Fibroblast of pulmonary artery (primary cell): ENCODE data around the gene RHCE.
"Not testable (repeated sequence)": the region's sequence is repeated elsewhere in the genome, so short reads cannot be mapped to it uniquely, and the experiment has no call there.

Experiments
- DNase-seq: peaks from one replicate; pipeline ENCODE4 v3.0.0-alpha.2; 2010; ENCODE audit warnings: low read depth
- H3K4me3 ChIP-seq: replicated peaks from 2 replicates; pipeline ENCODE4 v1.5.1; 2011; ENCODE audit warnings: low read depth, mild to moderate bottlenecking, control low read depth, low read length, moderate library complexity
- TF ChIP-seq, protein P1 (sequence below): IDR thresholded peaks from 2 replicates; pipeline ENCODE4 v1.5.1; 2011; ENCODE audit warnings: mild to moderate bottlenecking, control low read depth, low read length, inconsistent platforms; ENCODE audit errors: missing control alignments

RHCE gene

DNA sequence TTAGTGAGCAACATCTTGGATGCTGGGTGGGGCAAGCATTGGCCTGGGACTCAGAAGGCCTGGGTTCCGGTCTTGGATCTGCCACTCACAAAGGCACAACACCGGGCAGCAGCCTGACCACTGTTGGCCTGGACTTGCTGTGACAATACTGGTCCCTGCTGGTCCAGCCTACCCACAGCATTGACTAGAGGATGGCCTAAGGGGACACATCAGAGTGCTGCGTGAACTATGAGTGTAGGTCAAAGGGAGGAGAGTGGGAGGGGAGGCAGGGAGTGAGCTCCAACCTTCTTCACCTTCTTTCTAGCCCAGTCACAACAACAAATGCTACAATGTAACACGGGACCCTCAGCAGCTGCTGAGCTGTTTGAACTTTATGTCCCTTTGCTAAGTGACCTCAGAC lies 51.4 kb downstream of the RHCE start:
- no peak for DNase-seq
- H3K4me3 ChIP-seq: no peak overlapping the region

DNA sequence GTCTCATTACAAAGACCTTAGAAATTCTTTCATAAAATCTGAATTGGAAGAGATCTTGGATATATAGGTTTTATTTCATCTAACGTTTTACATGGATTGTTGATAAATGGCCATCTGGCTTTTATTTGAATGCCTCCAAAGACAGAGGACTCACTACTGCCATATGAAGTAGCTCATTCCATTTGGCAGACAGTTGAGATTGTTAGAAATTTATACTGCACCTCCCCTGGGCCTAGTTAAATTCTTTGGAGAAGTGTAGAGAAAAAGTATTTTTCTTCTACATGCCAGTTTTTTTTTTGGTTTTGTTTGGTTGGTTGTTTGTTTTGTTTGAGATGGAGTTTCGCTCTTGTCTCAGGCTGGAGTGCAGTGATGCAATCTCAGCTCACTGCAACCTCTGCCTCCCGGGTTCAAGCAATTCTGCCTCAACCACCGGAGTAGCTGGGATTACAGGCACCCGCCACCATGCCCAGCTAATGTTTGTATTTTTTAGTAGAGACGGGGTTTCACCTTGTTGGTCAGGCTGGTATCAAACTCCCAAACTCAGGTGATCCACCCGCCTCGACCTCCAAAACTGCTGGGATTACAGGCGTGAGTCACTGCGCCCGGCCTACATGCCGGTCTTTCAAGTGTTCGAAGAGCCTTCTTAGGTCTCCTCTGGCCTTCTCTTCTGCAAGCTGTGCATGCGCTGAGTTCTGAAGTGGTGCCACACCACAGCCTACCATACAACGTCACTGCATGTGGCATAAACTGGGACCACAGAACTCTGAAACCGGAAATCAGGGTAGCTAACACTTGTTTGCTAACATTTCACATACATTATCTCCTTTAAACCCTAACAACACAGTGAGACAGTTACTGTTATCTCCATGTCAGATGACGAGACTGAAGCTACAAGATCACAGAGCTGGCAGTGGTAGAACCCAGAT lies 57.7 kb downstream of the RHCE start:
- not testable (repeated sequence) for H3K4me3 ChIP-seq, DNase-seq

More for the DNA sequence above, 51.4 kb downstream of the RHCE start:
- TF ChIP-seq, protein P1, sequence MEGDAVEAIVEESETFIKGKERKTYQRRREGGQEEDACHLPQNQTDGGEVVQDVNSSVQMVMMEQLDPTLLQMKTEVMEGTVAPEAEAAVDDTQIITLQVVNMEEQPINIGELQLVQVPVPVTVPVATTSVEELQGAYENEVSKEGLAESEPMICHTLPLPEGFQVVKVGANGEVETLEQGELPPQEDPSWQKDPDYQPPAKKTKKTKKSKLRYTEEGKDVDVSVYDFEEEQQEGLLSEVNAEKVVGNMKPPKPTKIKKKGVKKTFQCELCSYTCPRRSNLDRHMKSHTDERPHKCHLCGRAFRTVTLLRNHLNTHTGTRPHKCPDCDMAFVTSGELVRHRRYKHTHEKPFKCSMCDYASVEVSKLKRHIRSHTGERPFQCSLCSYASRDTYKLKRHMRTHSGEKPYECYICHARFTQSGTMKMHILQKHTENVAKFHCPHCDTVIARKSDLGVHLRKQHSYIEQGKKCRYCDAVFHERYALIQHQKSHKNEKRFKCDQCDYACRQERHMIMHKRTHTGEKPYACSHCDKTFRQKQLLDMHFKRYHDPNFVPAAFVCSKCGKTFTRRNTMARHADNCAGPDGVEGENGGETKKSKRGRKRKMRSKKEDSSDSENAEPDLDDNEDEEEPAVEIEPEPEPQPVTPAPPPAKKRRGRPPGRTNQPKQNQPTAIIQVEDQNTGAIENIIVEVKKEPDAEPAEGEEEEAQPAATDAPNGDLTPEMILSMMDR: no peak

DNA sequence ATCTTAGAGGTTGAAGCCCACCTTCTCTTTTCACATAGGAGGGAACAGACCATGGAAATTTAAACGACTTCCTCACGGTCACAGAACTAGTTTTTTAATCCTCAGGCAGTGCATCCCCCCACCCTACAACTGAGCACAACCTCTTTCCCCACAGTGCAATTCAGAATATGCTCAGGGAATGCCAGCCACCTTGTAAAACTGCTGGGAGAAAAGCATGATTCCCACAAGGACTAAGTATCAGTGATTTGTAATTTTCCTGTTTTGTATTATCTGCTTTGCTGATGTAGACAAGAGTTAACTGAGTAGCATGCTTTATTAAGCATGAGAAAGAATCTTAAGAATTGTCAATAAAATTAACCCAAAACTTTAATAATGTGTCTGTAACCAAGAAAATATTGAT lies 58.7 kb downstream of the RHCE start:
- no peak overlapping the region for H3K4me3 ChIP-seq
- DNase-seq: no peak
- TF ChIP-seq, protein P1: no peak

DNA sequence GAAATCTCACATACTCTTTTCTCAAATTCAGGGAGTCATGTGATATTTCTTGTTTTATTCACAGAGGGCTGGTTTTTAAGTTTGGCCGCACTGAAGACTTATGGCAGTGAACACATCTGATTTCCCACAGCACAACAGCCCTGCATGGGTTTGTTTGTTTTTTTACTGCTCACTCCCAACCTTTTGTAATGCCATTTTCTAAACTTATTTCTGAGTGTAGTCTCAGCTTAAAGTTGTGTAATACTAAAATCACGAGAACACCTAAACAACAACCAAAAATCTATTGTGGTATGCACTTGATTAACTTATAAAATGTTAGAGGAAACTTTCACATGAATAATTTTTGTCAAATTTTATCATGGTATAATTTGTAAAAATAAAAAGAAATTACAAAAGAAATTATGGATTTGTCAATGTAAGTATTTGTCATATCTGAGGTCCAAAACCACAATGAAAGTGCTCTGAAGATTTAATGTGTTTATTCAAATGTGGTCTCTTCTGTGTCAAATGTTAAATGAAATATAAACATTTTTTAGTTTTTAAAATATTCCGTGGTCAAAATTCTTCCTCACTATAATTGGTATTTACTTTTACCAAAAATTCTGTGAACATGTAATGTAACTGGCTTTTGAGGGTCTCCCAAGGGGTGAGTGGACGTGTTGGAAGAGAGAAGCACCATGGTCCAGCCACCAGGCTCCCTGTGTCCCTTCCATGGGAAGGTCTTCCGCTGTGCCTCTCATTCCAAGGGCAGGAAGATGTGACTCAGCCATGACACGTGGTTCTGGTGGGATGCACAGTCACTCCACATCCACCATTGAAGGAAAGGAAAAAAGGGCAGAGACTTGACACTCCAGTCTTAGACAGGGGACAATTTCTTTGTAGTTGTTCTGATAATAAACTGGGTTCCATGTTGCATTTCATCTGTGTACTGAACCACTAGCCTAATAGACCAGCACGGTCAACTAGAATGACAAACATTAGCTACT lies 59.7 kb downstream of the RHCE start:
- peak; percentile 47 for DNase-seq
- TF ChIP-seq, protein P1: no peak

DNA sequence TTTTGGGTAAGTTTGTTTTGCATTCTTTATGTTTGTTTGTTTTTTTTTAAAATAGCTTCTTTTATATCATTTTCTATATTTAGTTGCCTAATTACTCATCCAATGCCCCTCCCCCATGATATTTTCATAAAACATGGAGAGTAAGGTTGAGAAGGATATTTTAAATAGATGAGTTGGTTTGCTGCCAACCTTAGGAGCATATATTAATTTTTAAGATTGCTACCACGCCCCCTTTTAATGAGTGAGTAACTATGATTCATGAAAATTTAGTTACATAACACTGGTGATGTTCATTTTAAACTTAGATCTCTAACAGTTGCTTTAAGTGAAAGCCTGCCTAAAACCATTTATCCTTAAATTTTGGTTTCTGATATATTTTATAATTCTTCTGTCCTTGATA lies 63.8 kb downstream of the RHCE start:
- no peak overlapping the region for H3K4me3 ChIP-seq
- no peak for DNase-seq
- TF ChIP-seq, protein P1: no peak

More for the DNA sequence above, 59.7 kb downstream of the RHCE start:
- no peak overlapping the region for H3K4me3 ChIP-seq

DNA sequence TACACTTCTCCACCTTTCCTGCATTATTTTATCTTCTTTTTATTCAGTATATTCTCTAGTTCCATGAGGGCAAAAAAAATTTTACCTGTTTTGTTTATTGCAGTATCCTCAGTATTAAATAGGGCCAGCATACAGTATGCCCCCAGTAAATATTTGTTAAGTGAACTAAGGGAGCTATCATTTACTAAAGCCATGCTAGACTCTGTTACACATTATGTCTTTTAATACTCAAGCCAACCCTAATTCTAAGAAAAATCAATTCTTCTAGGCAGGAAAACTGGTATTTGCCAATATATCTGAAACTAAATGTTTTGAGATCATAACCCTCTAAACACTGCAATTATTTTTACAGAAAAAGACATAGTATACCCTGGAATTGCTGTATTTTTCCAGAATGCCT lies 64.2 kb downstream of the RHCE start:
- no peak for DNase-seq
- H3K4me3 ChIP-seq: no peak overlapping the region
- TF ChIP-seq, protein P1: no peak

DNA sequence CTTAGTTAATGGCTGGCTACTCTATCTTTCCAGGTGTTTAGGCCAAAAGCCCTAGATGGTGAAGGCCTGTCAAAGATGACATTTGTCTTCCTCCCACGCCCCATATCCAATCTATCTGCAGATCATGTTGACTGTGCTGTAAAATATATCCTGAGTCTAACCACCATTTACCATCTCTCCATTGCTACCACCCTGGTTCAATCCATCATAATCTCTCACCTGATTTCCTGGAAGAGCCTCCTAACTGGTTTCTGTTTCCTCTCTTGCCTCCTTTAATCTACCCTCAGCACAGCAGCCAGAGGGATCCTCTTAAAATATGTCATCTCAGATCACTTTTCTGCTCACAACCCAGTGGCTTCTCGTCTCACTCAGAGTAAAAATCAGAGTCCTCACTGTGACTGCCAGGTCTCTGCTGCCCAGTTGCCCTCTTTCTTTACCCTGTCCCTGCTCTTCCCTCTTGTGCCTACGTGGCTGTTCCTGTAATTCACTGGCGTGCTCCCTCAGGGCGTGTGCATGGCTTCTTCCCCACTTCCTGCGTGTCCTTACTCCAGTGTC lies 64.7 kb downstream of the RHCE start:
- no peak for DNase-seq
- no peak overlapping the region for H3K4me3 ChIP-seq
- TF ChIP-seq, protein P1: no peak
